ENCODE results near the gene COL9A1. TPM values are rescaled to one million over a fixed set of nuclear protein-coding genes. Genes with fewer than 3 reads are reported as not detected.

The COL9A1 gene
- not detected in 5 replicates for total RNA-seq (2022; extraction: Qiagen RNA extraction)

DNA sequence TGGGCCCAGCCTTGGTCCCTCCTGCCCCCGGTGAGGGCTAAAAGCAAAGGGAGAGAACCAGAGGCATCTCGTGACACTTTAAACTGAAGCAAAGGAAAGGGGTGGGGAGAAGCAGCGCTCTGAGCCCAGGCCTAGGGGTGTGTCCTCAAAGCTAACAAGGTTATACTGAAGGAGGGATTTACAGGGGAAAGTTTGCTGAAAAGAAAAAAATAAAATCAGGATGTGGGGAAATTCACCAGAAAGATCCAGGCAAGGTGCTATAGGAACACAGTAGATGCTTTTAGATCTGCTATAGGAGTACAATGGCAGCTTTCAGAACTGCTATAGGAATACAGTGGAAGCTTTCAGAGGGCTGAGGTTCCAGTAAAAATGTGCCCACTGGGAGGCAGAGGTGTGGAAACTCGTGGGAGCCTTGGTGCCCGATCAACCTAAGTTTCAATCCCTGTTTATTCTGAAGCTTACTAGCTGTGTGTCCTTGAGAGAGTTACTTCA lies at the start of gene COL9A1:
COL9A1 (minus strand) TSS at position 51 of the 492 bp plus-strand sequence. CDS start 160 bp downstream, outside the sequence.

Other genes starting within 250 kb of the COL9A1 start
- 10.1 to 16.0 TPM (median 13.2 TPM) in 5 replicates for gene FAM135A, start 110.4 kb upstream of the COL9A1 start, total RNA-seq (2022; extraction: Qiagen RNA extraction)

All from A549 treated with Hydrocortisone at 1 μM for 4 hours (cell line).